Fibroblast of gingiva (primary cell): ENCODE measurements around the gene MED27.

Experiments
- DNase-seq: peaks from one replicate; pipeline ENCODE4 v3.0.0-alpha.2; 2011; ENCODE audit warnings: low read depth

The MED27 gene

GRCh38 chr9:131997779-131998178 is 81.9 kb downstream of the MED27 start:
- no peak for DNase-seq

DNA sequence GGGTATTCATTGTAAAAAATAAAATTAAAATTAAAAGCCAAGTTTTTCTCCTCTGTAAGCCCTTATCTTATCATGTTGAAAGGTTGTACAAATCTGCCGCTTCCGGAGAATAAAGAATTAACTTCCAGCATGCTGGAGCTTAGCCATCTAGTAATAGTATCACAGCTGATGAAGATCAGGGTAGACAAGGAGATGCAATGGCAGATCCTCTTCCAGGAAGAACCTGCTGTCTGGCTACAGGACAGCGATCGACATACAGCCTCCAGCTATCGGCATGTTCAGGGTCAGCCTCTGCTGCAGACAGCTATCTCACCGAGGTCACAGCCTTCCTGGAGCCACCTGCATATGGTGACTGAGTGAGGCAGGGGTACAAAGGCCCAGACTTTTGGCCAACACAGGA is 82.6 kb downstream of the MED27 start:
- DNase-seq: no peak

- DNase-seq: no peak
Observed at GRCh38 chr9:131995382-131995781, 84.3 kb downstream of the MED27 start.

DNA sequence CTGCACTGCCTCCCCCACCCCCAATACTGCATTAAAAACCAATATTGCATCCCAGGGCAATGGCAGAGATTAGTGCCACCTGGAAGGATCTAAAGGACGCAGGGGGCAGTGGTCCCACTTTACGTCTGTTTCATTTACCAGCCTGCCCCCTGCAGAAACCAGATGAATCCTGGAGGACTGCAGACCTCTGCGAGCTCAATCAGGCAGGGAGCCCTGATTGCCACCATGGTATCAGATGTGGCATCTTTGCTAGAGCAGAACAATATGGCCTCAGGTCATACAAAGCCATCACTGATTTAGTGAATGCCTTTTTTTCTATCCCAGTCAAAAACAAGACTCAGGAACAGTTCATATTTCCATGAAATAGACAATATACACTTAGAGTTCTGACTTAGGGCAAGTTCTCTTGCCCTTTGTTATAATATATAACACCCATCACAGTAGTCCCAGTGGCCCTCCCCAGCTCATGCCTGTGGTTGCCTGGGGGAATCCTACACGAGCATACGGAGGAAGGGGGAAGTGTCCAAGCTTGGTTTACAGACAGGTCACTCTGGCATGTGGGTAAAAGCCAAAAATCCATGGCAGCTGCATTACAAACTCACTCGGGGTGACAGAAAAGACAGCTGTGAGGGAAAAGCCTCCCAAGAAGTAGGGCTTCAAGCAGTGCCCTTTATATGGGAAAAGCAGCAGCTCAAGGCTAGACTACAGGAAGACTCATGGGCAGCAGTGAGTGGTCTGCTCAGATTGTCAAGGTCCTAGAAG is 85.1 kb downstream of the MED27 start:
- no peak for DNase-seq

DNA sequence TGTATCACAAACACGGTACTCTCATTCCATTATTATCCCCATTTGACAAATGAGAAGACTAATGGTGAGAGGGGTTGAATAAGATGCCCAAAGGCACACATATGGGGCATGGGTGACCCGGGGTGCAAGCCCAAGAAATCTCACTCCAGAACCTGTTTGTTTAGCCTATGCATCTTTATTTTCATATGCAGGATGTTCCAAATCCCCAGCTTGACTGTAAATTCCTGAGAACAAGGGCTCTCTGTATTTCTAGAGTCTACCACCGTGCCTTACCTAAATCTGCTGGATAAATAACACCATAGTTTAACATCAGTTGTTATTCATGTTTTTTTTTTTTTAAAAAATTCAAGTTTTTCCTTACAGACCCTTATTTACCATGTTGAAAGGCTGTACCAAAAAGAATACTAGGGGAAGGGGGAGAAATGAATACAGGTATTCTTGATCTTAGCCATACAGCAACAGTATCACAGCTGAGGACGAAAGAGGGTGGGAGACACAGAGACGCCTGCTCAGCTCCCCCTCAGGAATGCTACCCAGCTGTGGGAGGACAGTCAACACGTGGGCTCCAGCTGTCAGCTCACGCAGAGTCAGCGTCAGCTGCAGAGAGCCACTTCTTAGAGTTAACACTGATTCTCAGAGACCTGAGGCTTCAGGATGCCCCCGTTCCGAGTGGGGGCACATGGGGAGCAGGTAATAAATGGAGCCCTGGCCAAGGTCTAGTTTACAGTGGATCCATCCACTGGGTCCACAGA is 86.6 kb downstream of the MED27 start:
- no peak for DNase-seq

- DNase-seq: no peak
Observed at GRCh38 chr9:131987232-131987631, 92.4 kb downstream of the MED27 start.

GRCh38 chr9:131986576-131986975 is 93.1 kb downstream of the MED27 start:
- no peak for DNase-seq

DNA sequence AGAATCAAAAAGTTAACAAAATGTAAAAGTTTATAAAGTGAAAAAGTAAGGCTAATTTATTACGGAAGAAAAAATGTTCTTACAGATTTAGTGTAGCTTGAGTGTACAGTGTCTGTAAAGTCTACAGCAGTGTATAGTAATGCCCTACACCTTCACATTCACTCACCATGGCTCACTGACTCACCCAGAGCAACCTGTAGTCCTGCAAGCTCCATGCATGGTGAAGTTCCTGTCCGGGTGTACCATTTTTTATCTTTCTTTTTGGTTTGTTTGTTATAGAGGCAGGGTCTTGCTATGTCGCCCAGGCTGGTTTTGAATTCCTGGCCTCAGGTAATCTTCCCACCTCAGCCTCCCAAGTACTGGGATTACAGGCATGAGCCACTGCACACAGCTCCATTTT is 93.6 kb downstream of the MED27 start:
- no peak for DNase-seq

- DNase-seq: no peak
Observed at GRCh38 chr9:131984564-131984963, 95.1 kb downstream of the MED27 start.

DNA sequence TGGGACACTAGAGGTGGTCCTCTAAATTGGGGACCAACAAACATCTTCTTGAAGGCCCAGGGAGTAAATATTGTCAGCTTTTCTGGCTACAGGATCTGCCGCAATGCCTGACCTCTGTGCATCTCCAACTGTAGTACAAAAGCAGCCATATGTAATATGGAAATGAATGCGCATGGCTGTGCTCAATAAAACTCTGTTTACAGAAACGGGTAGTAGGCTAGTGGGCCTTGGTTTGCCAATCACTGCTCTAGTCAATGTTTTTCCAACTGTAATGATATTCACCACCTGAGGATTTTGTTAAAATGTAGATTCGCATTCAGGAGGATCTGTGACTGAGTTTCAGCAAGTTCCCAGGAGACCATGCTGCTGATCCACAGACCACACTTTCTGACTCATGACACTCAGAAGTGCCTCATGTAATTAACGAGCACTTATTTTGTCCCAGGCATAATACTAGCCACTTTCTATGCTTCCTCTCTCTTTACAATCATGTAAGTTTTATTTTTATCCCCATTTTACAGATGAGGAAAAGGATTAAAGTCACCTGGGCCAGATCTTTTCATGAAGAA is 96.9 kb downstream of the MED27 start:
- no peak for DNase-seq

DNA sequence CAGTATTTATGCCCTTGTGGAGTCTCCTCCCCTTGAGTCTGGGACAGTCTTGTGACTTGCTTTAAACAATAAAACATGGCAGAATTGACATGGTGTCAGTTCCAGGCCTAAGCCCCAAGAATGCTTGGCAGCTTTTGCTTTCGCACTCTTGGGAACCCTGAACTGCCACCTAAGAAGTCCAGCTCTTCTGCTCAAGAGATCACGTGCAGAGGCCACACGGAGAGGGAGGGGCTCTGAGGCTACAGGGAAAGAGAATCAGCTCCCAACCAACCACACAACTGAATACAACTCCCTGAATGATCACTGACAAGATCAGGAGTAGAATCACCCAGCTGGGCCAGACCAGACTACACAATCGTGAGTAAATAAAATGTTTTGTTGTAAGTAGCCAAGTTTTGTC is 97.6 kb downstream of the MED27 start:
- no peak for DNase-seq

DNA sequence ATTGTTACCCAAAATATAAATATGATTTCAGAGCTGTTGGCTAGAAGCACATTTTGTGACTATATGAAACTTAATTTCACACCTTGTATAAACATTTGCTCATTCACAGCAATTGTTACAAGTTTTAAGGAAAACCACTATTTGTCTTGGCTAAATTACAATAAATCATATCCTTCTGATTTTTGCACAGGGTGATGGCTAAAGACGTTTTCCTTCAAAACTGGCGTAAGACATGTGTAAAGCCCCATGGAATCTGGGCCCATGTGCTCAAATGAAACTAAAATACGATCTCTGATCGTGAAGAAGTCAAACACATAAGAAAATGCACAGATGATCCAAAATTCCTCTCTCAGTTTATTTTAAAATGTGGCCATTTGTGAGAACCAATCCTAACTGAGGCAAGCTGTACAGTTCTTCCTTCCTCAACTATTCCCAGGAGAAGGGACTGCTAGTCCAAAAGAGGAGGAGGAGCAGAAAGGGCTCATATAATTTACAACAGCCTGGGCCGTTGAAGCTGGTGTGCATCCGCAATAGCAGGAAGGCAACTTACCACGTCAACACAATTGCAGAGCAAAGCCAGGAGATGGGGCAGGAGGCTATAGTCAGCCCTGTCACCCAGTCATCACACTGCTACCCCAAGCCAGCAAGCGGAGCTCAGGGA is 98.4 kb downstream of the MED27 start:
- peak; percentile 6 for DNase-seq

- peak; percentile 12 for DNase-seq
Observed at GRCh38 chr9:131980267-131981016, 99.2 kb downstream of the MED27 start.

GRCh38 chr9:131977109-131977838 is 102.4 kb downstream of the MED27 start:
- DNase-seq: no peak

- no peak for DNase-seq
Observed at GRCh38 chr9:131976157-131977108, 103.2 kb downstream of the MED27 start.

GRCh38 chr9:131972889-131973288 is 106.8 kb downstream of the MED27 start:
- DNase-seq: no peak

DNA sequence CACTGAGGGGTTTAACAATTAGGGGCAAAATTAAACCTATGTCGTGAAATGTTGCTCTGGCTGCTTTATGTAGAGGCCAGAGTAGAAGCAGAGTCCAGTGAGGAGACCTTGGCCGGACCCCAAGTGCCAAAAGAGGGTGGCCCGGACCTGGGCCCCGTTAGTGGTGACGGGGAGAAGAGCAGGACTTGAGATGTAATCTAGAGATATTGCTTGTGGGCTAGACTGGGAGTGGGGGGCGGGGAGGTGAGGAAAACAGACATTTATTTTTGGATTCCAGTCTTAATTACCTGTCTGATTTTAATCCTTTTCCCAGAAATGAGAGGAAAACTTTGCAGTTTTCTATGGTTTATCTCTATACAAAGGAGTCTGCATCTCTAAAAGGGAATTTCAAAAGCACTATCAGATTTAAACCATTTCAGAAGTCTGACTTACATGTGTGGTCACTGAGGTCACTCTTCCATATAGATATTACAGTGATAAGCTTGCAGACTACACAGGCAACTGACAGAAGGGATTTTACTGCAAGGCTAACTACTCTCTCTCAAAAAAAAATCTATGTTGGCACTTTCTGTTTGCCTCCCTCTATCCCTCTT is 108.1 kb downstream of the MED27 start:
- no peak for DNase-seq

DNA sequence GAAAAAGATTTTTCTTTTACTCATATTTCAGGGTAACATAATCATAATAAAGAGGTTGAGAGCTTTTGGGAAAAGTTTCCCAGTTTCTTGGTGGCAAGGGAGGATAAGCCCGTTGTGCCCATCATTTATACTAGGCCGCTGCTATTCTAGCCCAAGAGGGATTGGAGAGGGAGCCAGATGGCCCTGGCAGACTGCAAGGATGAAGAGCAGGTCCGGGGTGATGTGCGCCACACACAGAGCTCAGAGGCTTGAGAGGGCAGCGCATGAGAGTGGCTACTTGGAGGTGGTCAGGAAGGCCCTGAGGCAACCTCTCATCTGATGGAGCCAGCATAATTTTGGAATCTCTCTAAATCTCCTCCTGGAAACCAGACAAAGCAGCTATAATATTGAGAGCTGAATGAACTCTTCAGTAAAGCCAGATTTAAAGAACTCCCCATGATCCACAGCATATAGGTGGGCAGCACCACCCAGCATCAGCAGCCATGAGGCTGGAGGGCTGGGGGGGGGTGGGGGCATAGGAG is 110.1 kb downstream of the MED27 start:
- no peak for DNase-seq

GRCh38 chr9:131968632-131969031 is 111.0 kb downstream of the MED27 start:
- DNase-seq: no peak
